ENCODE measurements around the gene LPP. TPM values are rescaled to one million over a fixed set of nuclear protein-coding genes. Genes with fewer than 3 reads are reported as not detected.

Gene LPP
- total and polyA plus RNA-seq, 2 donors (not counting 1 experiment from before 2014, with no cell fraction given) = 7.6 to 81.7 TPM

DNA sequence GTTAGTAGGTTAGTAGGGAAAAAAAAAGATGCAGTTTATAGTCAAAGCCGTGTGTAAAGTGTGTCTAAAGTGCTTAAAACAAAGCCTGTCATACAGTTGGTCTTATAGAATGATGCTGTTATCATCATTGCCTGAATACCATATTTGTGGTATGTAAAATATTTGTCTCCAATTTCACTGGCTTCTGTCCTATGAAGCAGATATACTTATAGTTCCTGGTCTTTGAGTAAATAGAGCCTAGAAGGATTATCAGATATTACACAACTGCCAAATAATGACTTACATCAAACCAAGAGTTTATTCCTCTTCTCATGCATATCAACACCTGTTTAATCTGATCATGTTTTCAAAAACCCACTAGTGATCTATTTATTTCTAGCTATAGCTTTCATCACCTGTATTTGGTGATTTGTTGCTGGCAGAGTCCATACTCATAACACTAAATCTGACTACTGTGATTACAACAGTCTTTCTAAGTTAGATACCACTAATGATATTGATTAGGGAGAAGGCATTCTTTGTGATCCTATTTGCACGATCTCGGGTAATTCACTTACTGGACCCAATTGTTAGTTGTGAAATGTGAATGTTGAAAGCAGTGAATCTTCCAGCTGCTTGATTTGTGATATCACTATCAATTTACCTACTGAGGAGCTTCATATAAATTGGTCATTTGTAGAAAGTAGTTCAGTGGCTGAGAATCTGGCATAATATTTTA is 413.7 kb downstream of the LPP start:
- no peak overlapping the region for H3K27ac ChIP-seq (ENCODE audit: low read length in 2 of 2)
- no peaks in the 10 kb centered on the region for H3K36me3 ChIP-seq (replicated peaks in 1 of 2; ENCODE audit: control extremely low read depth in 1 of 2, control insufficient read depth in 1 of 2, extremely low read depth in 1 of 2, insufficient read depth in 2 of 2, low read length in 1 of 2)
- ATAC-seq (ENCODE audit: low read depth) (no peak), DNase-seq (no peak)
- Mint-ChIP-seq H3K27me3 (no peaks in the 10 kb centered on the region), H3K9me3 (ENCODE audit: insufficient read depth) (no peaks in the 10 kb centered on the region), H3K27ac (no peak overlapping the region), H3K4me3 (no peak overlapping the region), H3K4me1 (peaks cover 8% of the 10 kb centered on the region)
- ChIA-PET POLR2A (interaction anchor here (0.6 kb wide), 1 partner anchor 258 kb away, joined by 5 read pairs; no protein-coding TSS in a partner anchor), CTCF (no interaction called here)
- WGBS (ENCODE audit: insufficient coverage) = no CpG with 5 or more reads among the region's 3 CpGs
- intact Hi-C loops (cut with micrococcal nuclease) = loop anchor here (10.0 kb wide), 1 partner anchor 53 kb away; no protein-coding TSS in a partner anchor
- H2AFZ ChIP-seq (ENCODE audit: insufficient read depth, low read depth, low read length, poor library complexity, severe bottlenecking) = no peak overlapping the region
- H3K79me2 ChIP-seq (ENCODE audit: control insufficient read depth, insufficient read depth, low read length) = peaks cover 3% of the 10 kb centered on the region
- no peak overlapping the region for H3K4me2 ChIP-seq (replicated peaks; ENCODE audit: low read depth, low read length, poor library complexity, severe bottlenecking)
- H3K9me3 ChIP-seq (ENCODE audit: control extremely low read depth in 1 of 3, control insufficient read depth in 2 of 3, insufficient read depth in 1 of 3, low read length in 2 of 3) = peaks cover 0 to 2% (median 0%) of the 10 kb centered on the region in 3 donors
- TF ChIP-seq CTCF (IDR thresholded peaks at IDR 0.05) (no peak), EZH2 (IDR thresholded peaks at IDR 0.05; ENCODE audit: borderline replicate concordance, insufficient read depth, low read depth, low read length, poor library complexity, severe bottlenecking) (no peak)
- no peaks in the 10 kb centered on the region for H3K27me3 ChIP-seq (replicated peaks in 1 of 4; ENCODE audit: control extremely low read depth in 1 of 4, control insufficient read depth in 3 of 4, insufficient read depth in 4 of 4, low read length in 3 of 4)
- peaks cover 0 to 1% of the 10 kb centered on the region in 2 donors for H3K4me1 ChIP-seq (ENCODE audit: control insufficient read depth in 2 of 2, insufficient read depth in 2 of 2, low read length in 2 of 2)
- no peaks in the 10 kb centered on the region for H4K20me1 ChIP-seq (ENCODE audit: control insufficient read depth, insufficient read depth, low read length, poor library complexity, severe bottlenecking)
- no peak overlapping the region for H3K4me3 ChIP-seq (ENCODE audit: control extremely low read depth in 1 of 5, extremely low read depth in 1 of 5, insufficient read depth in 1 of 5, low read depth in 2 of 5, low read length in 4 of 5)
- H3K9ac ChIP-seq (ENCODE audit: low read length) = no peak overlapping the region

- ATAC-seq (ENCODE audit: low read depth) = no peak
- WGBS (ENCODE audit: insufficient coverage) = 97% methylated on average over 2 of the region's 3 CpGs
These were observed 414.8 kb downstream of the LPP start for GRCh38 chr3:188568736-188569135.

More at GRCh38 chr3:188568736-188569135, 414.8 kb downstream of the LPP start:
- no peaks in the 10 kb centered on the region for H3K9me3 Mint-ChIP-seq (ENCODE audit: insufficient read depth)
- no peaks in the 10 kb centered on the region for H4K20me1 ChIP-seq (ENCODE audit: control insufficient read depth, insufficient read depth, low read length, poor library complexity, severe bottlenecking)
- no peak overlapping the region for H3K9ac ChIP-seq (ENCODE audit: low read length)
- ChIA-PET POLR2A (no interaction called here), CTCF (no interaction called here)
- peaks cover 11 to 12% of the 10 kb centered on the region in 2 donors for H3K4me1 ChIP-seq (ENCODE audit: control insufficient read depth in 2 of 2, insufficient read depth in 2 of 2, low read length in 2 of 2)
- no peak overlapping the region for H3K27ac ChIP-seq (ENCODE audit: low read length in 2 of 2)
- no peaks in the 10 kb centered on the region for H3K36me3 ChIP-seq (replicated peaks in 1 of 2; ENCODE audit: control extremely low read depth in 1 of 2, control insufficient read depth in 1 of 2, extremely low read depth in 1 of 2, insufficient read depth in 2 of 2, low read length in 1 of 2)
- no peaks in the 10 kb centered on the region for H3K27me3 ChIP-seq (replicated peaks in 1 of 4; ENCODE audit: control extremely low read depth in 1 of 4, control insufficient read depth in 3 of 4, insufficient read depth in 4 of 4, low read length in 3 of 4)
- intact Hi-C loops (cut with micrococcal nuclease) = loop anchor here (10.0 kb wide), 1 partner anchor 54 kb away; no protein-coding TSS in a partner anchor
- H3K4me3 ChIP-seq (ENCODE audit: control extremely low read depth in 1 of 5, extremely low read depth in 1 of 5, insufficient read depth in 1 of 5, low read depth in 2 of 5, low read length in 4 of 5) = no peak overlapping the region
- H3K79me2 ChIP-seq (ENCODE audit: control insufficient read depth, insufficient read depth, low read length) = peaks cover 3% of the 10 kb centered on the region
- no peak for DNase-seq
- peaks cover 0 to 3% (median 0%) of the 10 kb centered on the region in 3 donors for H3K9me3 ChIP-seq (ENCODE audit: control extremely low read depth in 1 of 3, control insufficient read depth in 2 of 3, insufficient read depth in 1 of 3, low read length in 2 of 3)
- H3K27me3 Mint-ChIP-seq = no peaks in the 10 kb centered on the region
- no peak overlapping the region for H3K27ac Mint-ChIP-seq
- H3K4me2 ChIP-seq (replicated peaks; ENCODE audit: low read depth, low read length, poor library complexity, severe bottlenecking) = no peak overlapping the region
- TF ChIP-seq CTCF (IDR thresholded peaks at IDR 0.05) (no peak), EZH2 (IDR thresholded peaks at IDR 0.05; ENCODE audit: borderline replicate concordance, insufficient read depth, low read depth, low read length, poor library complexity, severe bottlenecking) (no peak)
- no peak overlapping the region for H3K4me3 Mint-ChIP-seq
- H3K4me1 Mint-ChIP-seq = peaks cover 18% of the 10 kb centered on the region
- H2AFZ ChIP-seq (ENCODE audit: insufficient read depth, low read depth, low read length, poor library complexity, severe bottlenecking) = no peak overlapping the region
